H7 (cell line): ENCODE results near the gene CMKLR1. TPM values are rescaled to one million over a fixed set of nuclear protein-coding genes. Genes with fewer than 3 reads are reported as not detected.

Source experiments
- DNase-seq: peaks from one replicate; pipeline ENCODE4 v3.0.0; 2012
- H3K27me3 ChIP-seq: 2 replicates; pipeline ENCODE4 v1.6.0; 2011; ENCODE audit warnings: mild to moderate bottlenecking, low read length; ENCODE audit not compliant: control insufficient read depth, insufficient read depth
- H3K36me3 ChIP-seq: replicated peaks from 2 replicates; pipeline ENCODE4 v1.5.1; 2011; ENCODE audit warnings: low read length; ENCODE audit not compliant: control insufficient read depth, insufficient read depth
- H3K4me3 ChIP-seq: 2 replicates; pipeline ENCODE4 v1.5.1; 2011; ENCODE audit warnings: low read depth, mild to moderate bottlenecking, control low read depth, low read length, moderate library complexity; ENCODE audit not compliant: insufficient read depth
- total RNA-seq: library from RNA; depleted of rRNA; stranded (reverse); fragments of >200 nt; shearing (Covaris generic); gene quantifications from 2 replicates; pipeline ENCODE4 v1.2.3, GENCODE V29; 2014

Gene CMKLR1
- total RNA-seq, 1 experiment from 2014 or later, result 1.8 TPM

DNA sequence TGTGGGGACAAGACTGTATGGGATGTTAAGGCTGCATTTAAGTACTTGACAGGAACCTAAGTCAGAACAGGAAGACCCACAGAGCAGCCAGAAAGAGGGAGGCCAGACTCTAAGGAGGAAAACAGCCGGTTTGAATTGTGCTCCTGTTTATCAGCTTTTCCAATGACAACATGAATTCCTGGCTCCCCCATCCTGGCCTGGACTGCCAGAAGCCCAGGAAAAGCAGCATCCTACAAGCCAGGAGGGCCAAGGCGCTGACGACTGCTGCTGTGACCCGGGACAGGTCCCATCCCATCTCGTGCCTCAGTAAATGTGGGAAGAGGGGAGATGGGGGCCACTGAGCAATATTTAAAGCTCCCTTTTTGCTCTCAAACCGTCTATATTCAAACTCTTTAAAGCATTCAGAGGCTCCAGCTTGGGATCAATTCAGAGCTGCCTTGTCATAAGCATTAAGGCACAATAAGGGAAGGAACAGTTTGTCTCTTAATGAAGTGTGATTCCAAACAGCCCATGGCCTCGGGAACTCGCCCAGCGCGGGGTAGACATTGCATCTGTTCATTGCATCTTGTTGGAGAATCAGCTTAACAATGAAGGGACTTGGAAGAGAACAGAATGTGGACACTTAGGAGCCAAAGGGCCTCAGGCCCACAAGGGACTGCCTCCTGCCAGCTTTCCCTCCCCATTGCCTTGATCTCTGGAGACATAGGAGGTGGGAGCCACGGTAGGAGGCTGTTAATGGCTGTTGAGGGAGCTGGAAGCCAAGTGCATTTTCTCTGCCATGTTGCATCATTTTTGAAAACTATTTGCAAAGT is 49.6 kb downstream of the CMKLR1 start:
- Histone ChIP-seq H3K27me3 (no peaks in the 10 kb centered on the region), H3K4me3 (no peak overlapping the region), H3K36me3 (no peaks in the 10 kb centered on the region)
- no peak for DNase-seq

DNA sequence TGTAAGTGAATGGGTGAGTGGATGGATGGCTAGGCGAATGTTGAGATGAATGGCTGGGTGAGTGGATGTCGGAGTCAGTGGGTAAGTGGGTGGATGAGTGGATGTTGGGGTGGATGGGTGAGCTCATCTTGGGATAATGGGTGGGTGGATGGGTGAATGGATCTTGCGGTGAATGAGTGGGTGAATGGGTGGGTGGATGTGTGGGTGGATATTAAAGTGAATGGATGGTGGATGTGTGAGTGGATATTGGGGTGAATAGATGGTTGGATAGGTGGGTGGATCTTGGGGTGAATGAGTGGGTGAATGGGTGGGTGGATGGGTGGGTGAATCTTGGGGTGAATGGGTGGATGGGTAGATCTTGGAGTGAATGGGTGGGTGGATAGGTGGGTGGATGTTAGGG is 51.9 kb downstream of the CMKLR1 start:
- no peak for DNase-seq
- no peaks in the 10 kb centered on the region for H3K36me3 ChIP-seq
- H3K27me3 ChIP-seq, result no peaks in the 10 kb centered on the region
- no peak overlapping the region for H3K4me3 ChIP-seq

DNA sequence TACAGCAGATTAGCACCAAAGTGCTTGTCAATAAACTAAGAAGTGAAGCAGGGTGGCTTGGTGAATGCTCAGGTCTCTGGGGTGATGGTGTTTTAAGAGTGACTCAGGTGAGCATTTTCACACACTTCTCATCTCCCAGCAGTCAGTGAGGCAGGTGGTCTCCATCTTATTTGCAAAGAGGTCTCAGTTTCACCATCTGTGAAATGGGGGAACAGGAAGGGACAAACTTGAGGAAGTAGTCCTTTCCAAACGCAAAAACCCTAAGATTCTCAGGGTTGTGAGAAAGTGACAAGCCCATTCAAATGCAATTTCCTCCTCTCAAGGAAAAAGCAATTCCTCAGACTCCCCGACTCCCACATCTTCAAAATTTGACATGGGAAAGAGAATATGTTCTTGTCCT is 54.1 kb downstream of the CMKLR1 start:
- Histone ChIP-seq H3K4me3 (no peak overlapping the region), H3K36me3 (no peaks in the 10 kb centered on the region), H3K27me3 (no peaks in the 10 kb centered on the region)
- DNase-seq, result no peak

DNA sequence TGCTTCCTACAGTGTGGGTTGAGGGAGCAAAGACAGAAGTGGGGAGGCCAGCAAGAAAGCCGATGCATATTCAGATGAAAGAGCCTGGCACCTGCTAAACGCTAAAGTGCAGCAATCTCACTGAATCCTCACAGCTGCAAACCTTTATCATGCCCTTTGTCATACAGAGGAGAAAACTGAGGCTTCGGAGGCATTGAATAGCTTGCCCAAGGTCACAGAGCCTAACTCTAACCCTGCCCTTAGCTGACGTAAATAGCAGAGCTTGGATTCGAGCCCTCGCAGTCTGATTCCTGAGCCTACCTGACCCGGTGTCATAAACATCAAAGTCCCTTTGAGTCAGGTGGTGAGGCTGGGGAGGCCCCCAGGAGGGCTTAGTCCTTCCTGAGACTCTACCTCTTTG is 54.9 kb downstream of the CMKLR1 start:
- DNase-seq, result no peak
- no peaks in the 10 kb centered on the region for H3K36me3 ChIP-seq
- no peak overlapping the region for H3K4me3 ChIP-seq
- no peaks in the 10 kb centered on the region for H3K27me3 ChIP-seq

DNA sequence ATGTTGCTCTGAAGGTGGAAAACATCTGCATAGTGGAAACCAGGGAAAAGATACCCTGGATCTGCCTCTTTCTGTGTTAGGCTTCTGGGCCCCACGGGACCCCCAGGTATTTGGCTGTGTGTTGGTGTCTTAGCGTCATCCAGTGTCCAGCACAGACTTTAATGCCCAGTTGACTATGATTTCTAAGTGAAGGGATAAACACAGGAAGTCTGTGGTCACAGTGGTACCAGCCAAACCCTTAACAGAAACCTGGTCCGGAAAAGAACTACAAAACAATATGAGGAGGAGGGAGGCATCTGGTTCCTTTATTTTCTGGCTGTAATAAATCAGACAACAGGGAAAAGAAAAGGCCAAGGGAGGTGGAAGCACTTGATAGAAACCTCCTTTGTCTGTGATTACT is 56.4 kb downstream of the CMKLR1 start:
- Histone ChIP-seq H3K36me3 (no peaks in the 10 kb centered on the region), H3K4me3 (no peak overlapping the region), H3K27me3 (no peaks in the 10 kb centered on the region)
- DNase-seq, result no peak

DNA sequence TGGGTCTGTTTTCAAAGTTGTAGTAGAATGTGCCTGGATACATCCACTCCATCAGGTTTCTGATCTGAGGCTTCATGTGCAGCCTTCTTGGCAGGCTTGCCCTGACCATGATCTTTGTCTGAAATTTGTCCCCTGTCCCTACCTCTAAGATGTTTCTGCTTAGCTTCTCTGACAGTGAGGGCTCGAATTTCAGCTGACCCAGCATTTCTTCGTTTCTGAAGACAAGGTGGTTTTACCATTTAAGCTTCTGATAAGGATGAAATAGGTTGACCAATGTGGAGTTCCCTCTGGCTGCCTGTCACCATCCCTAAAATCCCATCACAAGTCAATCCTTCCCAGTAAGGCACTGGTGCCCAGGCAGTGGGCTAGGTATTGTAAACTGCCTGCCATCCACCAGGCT is 57.0 kb downstream of the CMKLR1 start:
- no peak overlapping the region for H3K4me3 ChIP-seq
- no peaks in the 10 kb centered on the region for H3K36me3 ChIP-seq
- H3K27me3 ChIP-seq, result no peaks in the 10 kb centered on the region
- no peak for DNase-seq

DNA sequence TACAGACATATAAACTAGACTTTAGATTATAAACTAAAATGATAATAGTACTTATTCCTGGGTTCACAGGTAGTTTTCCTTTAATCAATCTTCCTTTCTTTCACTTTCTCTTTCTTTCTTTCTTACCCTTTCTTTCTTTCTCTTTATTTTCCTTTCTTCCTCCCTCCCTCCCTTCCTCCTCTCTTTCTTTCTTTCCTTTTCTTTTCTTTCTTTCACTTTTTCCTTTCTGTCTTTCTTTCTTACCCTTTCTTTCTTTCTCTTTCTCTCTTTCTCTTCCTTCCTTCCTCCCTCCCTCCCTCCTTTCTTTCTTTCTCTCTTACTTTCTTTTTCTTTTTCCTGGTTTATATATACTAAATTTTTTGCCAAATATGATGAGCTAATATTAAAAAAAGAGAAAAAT is 61.5 kb downstream of the CMKLR1 start:
- H3K27me3 ChIP-seq, result no peaks in the 10 kb centered on the region; the same call in 1 of the 2 replicates
- DNase-seq, result no peak

DNA sequence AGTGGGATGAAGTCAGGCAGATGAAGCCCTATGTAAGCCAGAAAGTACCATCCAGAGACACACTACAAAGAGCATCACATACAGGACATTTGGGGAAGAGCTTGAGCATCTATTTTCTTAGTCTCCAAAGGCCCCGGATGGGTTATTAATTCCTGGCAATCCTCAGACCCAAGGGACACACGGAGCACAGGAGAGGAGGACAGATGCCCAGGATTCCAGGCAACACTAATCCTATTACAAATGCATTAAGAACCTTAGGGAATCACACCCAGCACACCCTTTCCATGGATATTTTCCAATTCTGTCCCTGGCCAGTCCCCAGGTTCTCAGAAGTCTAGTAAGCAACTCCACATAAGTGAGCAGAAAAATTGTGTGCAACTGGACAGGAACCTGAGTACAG is 65.9 kb downstream of the CMKLR1 start:
- no peak for DNase-seq
- no peaks in the 10 kb centered on the region for H3K36me3 ChIP-seq
- H3K27me3 ChIP-seq, result no peaks in the 10 kb centered on the region; the same call in 1 of the 2 replicates
- H3K4me3 ChIP-seq, result no peak overlapping the region

More for the DNA sequence above, 61.5 kb downstream of the CMKLR1 start:
- no peak overlapping the region for H3K4me3 ChIP-seq
- no peaks in the 10 kb centered on the region for H3K36me3 ChIP-seq

DNA sequence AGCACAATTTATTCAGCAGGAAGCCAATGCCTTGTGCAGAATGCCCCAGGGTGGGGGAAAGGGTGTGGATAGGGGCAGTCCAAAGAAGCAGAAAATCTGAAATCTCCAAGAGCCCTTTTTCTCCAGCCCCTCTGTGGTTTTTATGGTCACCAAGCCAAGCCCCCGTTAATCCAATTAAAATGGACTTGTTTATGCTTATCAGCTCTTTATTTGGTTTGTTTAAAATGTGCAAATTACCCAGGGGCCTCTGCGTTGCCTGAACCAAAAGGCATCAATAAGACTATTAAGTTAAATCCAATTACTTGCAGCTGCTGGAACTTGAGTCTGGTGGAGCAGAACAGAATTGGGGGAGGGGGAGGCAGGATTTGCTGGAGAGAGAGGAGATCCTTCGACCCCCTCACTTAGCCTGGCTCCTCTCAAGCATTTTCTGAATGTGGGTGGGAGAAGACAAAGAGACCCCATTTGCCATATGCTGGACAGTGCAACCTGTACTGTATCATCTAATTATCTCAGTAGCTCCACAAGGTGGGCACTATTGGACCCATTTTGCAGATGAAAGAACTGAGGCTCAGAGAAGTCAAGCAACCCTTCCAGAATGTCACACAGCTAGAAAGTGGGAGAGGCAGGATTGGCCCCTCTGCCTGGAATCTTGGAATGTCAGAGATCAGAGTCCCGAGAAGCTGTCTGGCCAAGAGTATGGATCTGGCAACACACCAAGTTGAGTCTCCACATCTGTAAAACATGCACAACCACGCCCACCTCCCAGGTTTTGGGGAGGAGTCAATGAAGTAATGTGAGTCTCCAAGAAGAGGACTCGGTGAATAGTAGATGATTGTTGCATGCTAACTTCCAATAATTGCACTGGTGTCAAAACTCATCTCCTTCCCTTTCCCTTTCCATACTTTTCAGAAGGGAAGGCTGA is 66.9 kb downstream of the CMKLR1 start:
- Histone ChIP-seq H3K4me3 (no peak overlapping the region), H3K27me3 (no peaks in the 10 kb centered on the region; the same call in 1 of the 2 replicates), H3K36me3 (no peaks in the 10 kb centered on the region)
- no peak for DNase-seq

DNA sequence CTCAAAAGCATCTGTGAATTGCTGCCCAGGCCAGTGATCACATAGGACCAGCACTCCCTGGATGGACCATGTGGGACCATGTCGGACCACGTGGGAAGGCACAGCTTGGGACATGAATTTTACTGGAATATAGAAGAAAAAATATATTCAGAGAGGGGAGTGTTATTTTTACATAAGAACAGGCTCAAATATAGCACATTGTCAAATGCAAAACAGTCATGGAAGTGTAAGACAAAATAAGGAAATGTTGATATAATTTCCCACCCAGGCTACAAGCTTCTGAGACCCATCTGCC is 68.3 kb downstream of the CMKLR1 start:
- Histone ChIP-seq H3K27me3 (no peaks in the 10 kb centered on the region; the same call in 1 of the 2 replicates), H3K4me3 (no peak overlapping the region), H3K36me3 (no peaks in the 10 kb centered on the region)
- DNase-seq, result no peak

DNA sequence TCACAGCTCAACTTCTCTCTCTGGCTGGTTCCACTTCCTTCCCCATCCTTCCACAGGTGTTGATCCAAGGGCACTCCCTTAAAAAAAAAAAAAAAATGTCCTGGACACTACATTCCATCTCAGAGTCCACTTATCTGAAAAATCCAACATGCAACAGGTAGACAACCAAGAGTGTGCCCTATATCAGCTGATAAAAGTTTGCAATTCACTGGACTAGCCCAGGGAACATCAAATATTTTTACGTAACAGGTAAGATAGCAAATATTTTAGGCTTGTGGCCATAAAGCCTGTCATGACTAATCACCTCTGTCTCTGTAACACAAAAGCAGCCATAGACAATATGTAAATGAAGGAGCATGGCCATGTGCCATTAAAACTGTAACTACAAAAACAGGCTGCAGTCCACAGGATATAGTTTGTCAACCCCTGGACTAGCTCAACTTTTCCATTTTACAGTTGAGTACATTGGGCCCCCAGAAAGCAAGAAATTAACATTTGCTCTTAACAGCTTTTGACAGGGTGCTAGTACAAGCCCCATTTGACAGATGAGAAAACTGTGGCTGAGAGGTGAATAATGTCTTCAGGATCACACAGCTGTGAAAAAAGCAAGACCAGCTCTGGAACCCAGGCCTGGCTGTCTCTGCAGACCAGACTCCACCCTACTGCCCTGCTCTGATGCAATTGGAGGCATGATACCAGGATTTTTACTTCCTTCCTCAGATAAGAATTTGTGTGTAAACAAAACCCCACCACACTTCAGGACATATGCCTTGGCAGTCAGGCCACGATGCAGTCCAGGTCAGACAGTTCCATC is 68.9 kb downstream of the CMKLR1 start:
- H3K36me3 ChIP-seq, result no peaks in the 10 kb centered on the region
- H3K27me3 ChIP-seq, result no peaks in the 10 kb centered on the region; the same call in 1 of the 2 replicates
- no peak overlapping the region for H3K4me3 ChIP-seq
- no peak for DNase-seq

DNA sequence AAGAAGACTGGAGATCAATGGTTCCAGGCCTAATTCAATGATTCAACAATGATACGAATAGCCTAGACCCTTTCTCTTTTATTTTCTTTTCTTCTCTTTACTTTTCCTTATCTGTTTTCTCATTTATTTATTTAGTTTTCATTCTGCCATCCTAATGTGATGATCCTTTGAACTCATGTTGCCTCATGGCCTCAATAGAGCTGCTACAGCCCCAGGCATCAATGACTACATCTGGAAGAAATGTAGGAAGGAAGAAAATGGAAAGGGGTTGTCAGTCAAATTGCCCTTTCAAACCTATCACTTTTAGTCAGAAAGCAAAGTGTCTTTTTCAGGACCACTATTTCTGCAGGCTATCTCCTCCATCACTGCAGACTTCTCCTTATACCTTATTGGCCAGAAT is 69.9 kb downstream of the CMKLR1 start:
- no peak for DNase-seq
- H3K4me3 ChIP-seq, result no peak overlapping the region
- no peaks in the 10 kb centered on the region; the same call in 1 of the 2 replicates for H3K27me3 ChIP-seq

DNA sequence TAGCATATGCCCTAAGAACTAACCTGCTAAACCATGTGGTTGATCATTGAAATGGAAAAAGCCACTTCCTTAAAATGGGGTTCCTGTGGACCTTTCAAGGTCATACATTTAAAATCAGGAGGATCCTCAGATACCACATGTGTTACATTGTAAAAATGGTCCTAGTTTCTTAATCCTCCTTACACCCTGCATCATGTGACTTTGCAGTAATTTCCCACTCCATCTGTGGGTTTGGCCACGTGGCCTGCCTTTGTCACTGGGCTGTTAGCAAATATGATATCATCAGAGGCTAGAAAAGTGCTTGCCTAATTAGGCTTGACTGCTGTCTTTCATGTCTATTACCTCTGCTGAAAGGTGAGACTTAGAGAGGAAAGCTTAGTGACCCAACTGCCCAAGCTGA is 70.7 kb downstream of the CMKLR1 start:
- no peak overlapping the region for H3K4me3 ChIP-seq
- H3K27me3 ChIP-seq, result no peaks in the 10 kb centered on the region; the same call in 1 of the 2 replicates
- no peaks in the 10 kb centered on the region for H3K36me3 ChIP-seq
- no peak for DNase-seq

More for the DNA sequence above, 69.9 kb downstream of the CMKLR1 start:
- no peaks in the 10 kb centered on the region for H3K36me3 ChIP-seq

DNA sequence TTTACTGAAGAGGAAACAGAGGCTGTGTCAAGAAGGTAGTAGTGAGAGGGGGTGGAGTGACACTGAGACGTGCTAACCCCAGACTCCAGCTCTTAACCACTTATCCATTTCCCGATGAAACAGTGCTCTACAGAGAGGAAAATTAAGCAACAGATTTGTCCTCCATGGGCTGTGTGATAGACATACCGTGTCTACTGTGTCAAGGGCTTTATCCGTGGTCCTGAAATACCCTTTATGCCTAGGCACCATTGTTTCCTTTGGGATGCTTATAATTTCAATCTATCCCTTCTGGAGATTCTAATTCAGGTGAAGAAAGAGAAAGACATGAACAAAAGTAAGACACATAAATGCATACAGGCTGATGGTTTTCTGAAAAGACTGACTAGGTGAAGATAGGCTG is 71.7 kb downstream of the CMKLR1 start:
- Histone ChIP-seq H3K27me3 (no peaks in the 10 kb centered on the region), H3K36me3 (no peaks in the 10 kb centered on the region)

More for the DNA sequence above, 71.7 kb downstream of the CMKLR1 start:
- no peak overlapping the region for H3K4me3 ChIP-seq
- no peak for DNase-seq
